Lung (tissue), 12 donors: ENCODE measurements around the gene PEX11G. TPM values are rescaled to one million over a fixed set of nuclear protein-coding genes. Genes with fewer than 3 reads are reported as not detected.

ENCODE experiments used
- ATAC-seq: fragments of 200-7000 bp; cut with Tn5 transposase; one replicate; pipeline ENCODE4 v1.9.1; 2020; ENCODE audit warnings: moderate number of reproducible peaks; ENCODE audit not compliant: insufficient read depth, low FRiP score
- DNase-seq, 3 donors: peaks; one replicate each; pipeline ENCODE4 v3.0.0-alpha.2; 2013 to 2017
- H3K27ac ChIP-seq, 2 donors: one replicate each; pipeline ENCODE4 v1.5.1; 2013; ENCODE audit warnings: mild to moderate bottlenecking in 2 of 2, moderate library complexity in 2 of 2, control low read depth in 1 of 2, inconsistent platforms in 1 of 2, low read depth in 1 of 2, low read length in 1 of 2
- H3K27me3 ChIP-seq, 3 donors: one replicate each; pipeline ENCODE4 v1.5.1; 2013; ENCODE audit warnings: low read length in 2 of 3; ENCODE audit not compliant: control insufficient read depth in 3 of 3, insufficient read depth in 3 of 3
- H3K36me3 ChIP-seq, 4 donors: one replicate each; pipeline ENCODE4 v1.5.1; 2013; ENCODE audit warnings: low read length in 4 of 4, mild to moderate bottlenecking in 1 of 4, moderate library complexity in 1 of 4; ENCODE audit not compliant: control insufficient read depth in 4 of 4, insufficient read depth in 4 of 4
- H3K4me1 ChIP-seq, 5 donors: one replicate each; pipeline ENCODE4 v1.5.1; 2013; ENCODE audit warnings: low read length in 5 of 5, mild to moderate bottlenecking in 2 of 5, moderate library complexity in 1 of 5; ENCODE audit not compliant: control insufficient read depth in 5 of 5, insufficient read depth in 5 of 5
- H3K4me3 ChIP-seq: one replicate; pipeline ENCODE4 v1.5.1; 2013; ENCODE audit warnings: mild to moderate bottlenecking, control low read depth, moderate library complexity
- H3K9ac ChIP-seq, 2 donors: one replicate each; pipeline ENCODE4 v1.5.1; 2013; ENCODE audit warnings: low read length in 2 of 2, control low read depth in 1 of 2; ENCODE audit not compliant: insufficient read depth in 1 of 2
- H3K9me3 ChIP-seq, 4 donors: one replicate each; pipeline ENCODE4 v1.5.1; 2013; ENCODE audit warnings: low read length in 3 of 4, mild to moderate bottlenecking in 1 of 4, moderate library complexity in 1 of 4; ENCODE audit not compliant: control insufficient read depth in 4 of 4, insufficient read depth in 3 of 4
- WGBS, 2 donors: extraction: QIAGEN DNeasy Blood & Tissue Kit; methylation state at CpG; one replicate each; pipeline ENCODE4 v1.1.7; 2013; 5-methylcytosine and 5-hydroxymethylcytosine counted together
- polyA plus RNA-seq, 2 donors: library from polyadenylated mRNA; stranded (reverse); fragments of 200-250 nt; gene quantifications; one replicate each; pipeline ENCODE4 v1.2.1, GENCODE V29; 2013
- total RNA-seq, 2 donors: library from RNA; depleted of rRNA in 1 of 2; stranded (reverse); fragments of >200 nt in 1 of 2; gene quantifications; one replicate each; pipeline ENCODE4 v1.2.1, GENCODE V29; 2014 to 2021
- TF ChIP-seq, protein P1 (sequence below): IDR thresholded peaks from 2 replicates; pipeline ENCODE4 v1.5.1; 2012; ENCODE audit warnings: mild to moderate bottlenecking; ENCODE audit errors: control extremely low read depth, extremely low read depth
- donor health status: control.
- donor health status: control.
- donor health status: Bipolar disorder and iron deficiency.
- donor health status: healthy.
- donor health status: DM: yes; HTN: yes; CAD: no.

Gene PEX11G
- total and polyA plus RNA-seq, 4 donors = 4.1 to 11.1 (median 7.5) TPM

DNA sequence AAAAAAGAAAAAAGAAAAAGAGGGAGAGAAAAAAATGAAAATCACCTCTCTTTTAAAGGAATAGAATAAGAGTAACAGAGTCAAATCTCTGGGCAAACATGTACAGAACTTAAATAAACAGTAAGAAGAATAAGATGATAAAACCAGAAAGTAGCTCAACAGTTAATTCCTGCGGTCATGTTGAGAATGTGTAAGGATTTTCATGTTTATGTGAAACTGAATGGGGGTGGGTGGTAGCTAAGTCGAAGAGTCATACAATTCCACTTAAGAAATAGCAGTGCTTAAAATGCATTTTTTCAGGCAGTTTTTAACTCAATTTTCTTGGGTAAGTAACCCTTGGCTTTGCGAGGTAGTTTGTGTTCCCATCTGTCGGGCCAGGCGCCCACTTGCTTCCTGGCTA lies 60.9 kb downstream of the PEX11G start:
- peaks cover 0 to 3% (median 0%) of the 10 kb centered on the region in 4 donors for H3K36me3 ChIP-seq
- H3K27ac ChIP-seq = peak overlapping the region in 1 of 2 donors; percentile 61

DNA sequence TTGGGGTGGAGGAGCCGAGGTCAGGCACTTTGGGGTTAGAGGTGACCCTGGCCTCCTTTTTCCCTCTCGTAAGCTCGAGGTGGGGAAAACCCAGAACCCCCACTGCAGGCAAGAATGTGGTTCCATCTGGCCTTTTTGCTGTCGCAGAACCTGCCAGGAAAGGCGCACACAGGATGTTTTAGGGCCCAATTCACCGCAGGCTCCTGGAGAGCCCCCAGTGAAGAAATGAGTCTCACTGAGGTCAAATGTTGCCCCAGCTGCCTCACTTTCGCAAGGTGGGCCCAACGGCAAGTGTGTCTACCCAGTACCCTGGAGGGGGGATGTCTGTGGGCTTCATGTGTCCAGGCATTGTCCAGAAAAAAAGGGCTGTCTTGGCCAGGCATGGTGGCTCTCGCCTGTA lies 61.8 kb downstream of the PEX11G start:
- no peak for DNase-seq
- no peak overlapping the region for H3K4me3 ChIP-seq
- no peak overlapping the region for H3K9ac ChIP-seq
- no peaks in the 10 kb centered on the region for H3K27me3 ChIP-seq
- H3K4me1 ChIP-seq = peaks cover 0 to 4% (median 0%) of the 10 kb centered on the region in 5 donors
- TF ChIP-seq, protein P1, sequence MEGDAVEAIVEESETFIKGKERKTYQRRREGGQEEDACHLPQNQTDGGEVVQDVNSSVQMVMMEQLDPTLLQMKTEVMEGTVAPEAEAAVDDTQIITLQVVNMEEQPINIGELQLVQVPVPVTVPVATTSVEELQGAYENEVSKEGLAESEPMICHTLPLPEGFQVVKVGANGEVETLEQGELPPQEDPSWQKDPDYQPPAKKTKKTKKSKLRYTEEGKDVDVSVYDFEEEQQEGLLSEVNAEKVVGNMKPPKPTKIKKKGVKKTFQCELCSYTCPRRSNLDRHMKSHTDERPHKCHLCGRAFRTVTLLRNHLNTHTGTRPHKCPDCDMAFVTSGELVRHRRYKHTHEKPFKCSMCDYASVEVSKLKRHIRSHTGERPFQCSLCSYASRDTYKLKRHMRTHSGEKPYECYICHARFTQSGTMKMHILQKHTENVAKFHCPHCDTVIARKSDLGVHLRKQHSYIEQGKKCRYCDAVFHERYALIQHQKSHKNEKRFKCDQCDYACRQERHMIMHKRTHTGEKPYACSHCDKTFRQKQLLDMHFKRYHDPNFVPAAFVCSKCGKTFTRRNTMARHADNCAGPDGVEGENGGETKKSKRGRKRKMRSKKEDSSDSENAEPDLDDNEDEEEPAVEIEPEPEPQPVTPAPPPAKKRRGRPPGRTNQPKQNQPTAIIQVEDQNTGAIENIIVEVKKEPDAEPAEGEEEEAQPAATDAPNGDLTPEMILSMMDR = no peak
- no peaks in the 10 kb centered on the region for H3K9me3 ChIP-seq
- peaks cover 0 to 5% (median 0%) of the 10 kb centered on the region in 4 donors for H3K36me3 ChIP-seq
- H3K27ac ChIP-seq = peak overlapping the region in 1 of 2 donors; percentile 76
- 79 to 82% methylated on average over 9 of the region's 9 CpGs for WGBS, 2 donors
- ATAC-seq = no peak

More for the DNA sequence above, 60.9 kb downstream of the PEX11G start:
- 65 to 76% methylated on average over 5 of the region's 5 CpGs for WGBS, 2 donors
- no peaks in the 10 kb centered on the region for H3K27me3 ChIP-seq
- peaks cover 0 to 4% (median 0%) of the 10 kb centered on the region in 5 donors for H3K4me1 ChIP-seq
- DNase-seq = peak in 1 of 3 donors; percentile 39
- no peaks in the 10 kb centered on the region for H3K9me3 ChIP-seq
- TF ChIP-seq, protein P1 = no peak
- no peak overlapping the region for H3K9ac ChIP-seq
- ATAC-seq = no peak
- H3K4me3 ChIP-seq = no peak overlapping the region

Other genes starting within 250 kb of the PEX11G start
- gene INSR, start 194.6 kb downstream of the PEX11G start, total RNA-seq = 10 to 100 TPM; 31.9 to 64.6 TPM
- 1 to 10 TPM; 5.8 to 9.8 TPM for gene INSR, start 194.6 kb downstream of the PEX11G start, polyA plus RNA-seq
- 10 to 100 TPM; 39.9 to 55.6 TPM for gene ARHGEF18, start 140.1 kb downstream of the PEX11G start, total RNA-seq
- gene ARHGEF18, start 140.1 kb downstream of the PEX11G start, polyA plus RNA-seq = 10 to 100 TPM; 22.8 to 31.0 TPM
- gene ZNF358, start 27.1 kb upstream of the PEX11G start, total RNA-seq = 10 to 100 TPM; 25.2 to 44.1 TPM
- 10 to 100 TPM; 24.2 to 71.8 TPM for gene ZNF358, start 27.1 kb upstream of the PEX11G start, polyA plus RNA-seq
- gene MCOLN1, start 33.6 kb upstream of the PEX11G start, total RNA-seq = 10 to 100 TPM; 11.6 to 65.3 TPM
- gene MCOLN1, start 33.6 kb upstream of the PEX11G start, polyA plus RNA-seq = 10 to 100 TPM; 54.4 to 68.1 TPM
- gene PNPLA6, start 46.7 kb upstream of the PEX11G start, total RNA-seq = 100 to 1,000 TPM in 1 of 2 donors, 10 to 100 TPM in 1; 41.8 to 267 TPM
- 100 to 1,000 TPM in 1 of 2 donors, 10 to 100 TPM in 1; 89.9 to 154 TPM for gene PNPLA6, start 46.7 kb upstream of the PEX11G start, polyA plus RNA-seq
- gene CAMSAP3, start 106.8 kb upstream of the PEX11G start, total RNA-seq = 10 to 100 TPM; 18.3 to 30.4 TPM
- gene CAMSAP3, start 106.8 kb upstream of the PEX11G start, polyA plus RNA-seq = 10 to 100 TPM in 1 of 2 donors, 1 to 10 TPM in 1; 9.2 to 20.0 TPM
- 10 to 100 TPM; 37.2 to 41.4 TPM for gene XAB2, start 140.5 kb upstream of the PEX11G start, total RNA-seq
- 10 to 100 TPM; 34.1 to 48.3 TPM for gene XAB2, start 140.5 kb upstream of the PEX11G start, polyA plus RNA-seq
- gene PET100, start 140.8 kb upstream of the PEX11G start, total RNA-seq = 100 to 1,000 TPM in 1 of 2 donors, 10 to 100 TPM in 1; 26.9 to 116 TPM
- 100 to 1,000 TPM in 1 of 2 donors, 10 to 100 TPM in 1; 60.5 to 383 TPM for gene PET100, start 140.8 kb upstream of the PEX11G start, polyA plus RNA-seq
- 1 to 10 TPM in 1 of 2 donors, under 1 TPM in 1; 0.60 to 2.1 TPM for gene PCP2, start 144.7 kb upstream of the PEX11G start, total RNA-seq
- 1 to 10 TPM; 1.8 to 4.4 TPM for gene PCP2, start 144.7 kb upstream of the PEX11G start, polyA plus RNA-seq
- 100 to 1,000 TPM in 1 of 2 donors, 10 to 100 TPM in 1; 80.3 to 248 TPM for gene STXBP2, start 148.1 kb upstream of the PEX11G start, total RNA-seq
- 100 to 1,000 TPM; 142 to 455 TPM for gene STXBP2, start 148.1 kb upstream of the PEX11G start, polyA plus RNA-seq
- gene RETN, start 180.0 kb upstream of the PEX11G start, total RNA-seq = 10 to 100 TPM in 1 of 2 donors, 1 to 10 TPM in 1; 2.9 to 42.6 TPM
- 1,000 to 10,000 TPM in 1 of 2 donors, 10 to 100 TPM in 1; 73.9 to 1,168 TPM for gene RETN, start 180.0 kb upstream of the PEX11G start, polyA plus RNA-seq
- 10 to 100 TPM in 1 of 2 donors, 1 to 10 TPM in 1; 2.5 to 68.4 TPM for gene MCEMP1, start 188.1 kb upstream of the PEX11G start, total RNA-seq
- gene MCEMP1, start 188.1 kb upstream of the PEX11G start, polyA plus RNA-seq = 100 to 1,000 TPM in 1 of 2 donors, 10 to 100 TPM in 1; 31.9 to 298 TPM
- 100 to 1,000 TPM in 1 of 2 donors, 10 to 100 TPM in 1; 29.8 to 108 TPM for gene TRAPPC5, start 191.8 kb upstream of the PEX11G start, total RNA-seq
- gene TRAPPC5, start 191.8 kb upstream of the PEX11G start, polyA plus RNA-seq = 100 to 1,000 TPM; 142 to 224 TPM
- gene FCER2, start 213.1 kb upstream of the PEX11G start, total RNA-seq = under 1 TPM; 0.37 to 0.43 TPM
- 1 to 10 TPM in 1 of 2 donors, under 1 TPM in 1; 0.47 to 1.2 TPM for gene FCER2, start 213.1 kb upstream of the PEX11G start, polyA plus RNA-seq
- gene CLEC4G, start 243.1 kb upstream of the PEX11G start, total RNA-seq = under 1 TPM in 1 of 2 donors, not detected in 1; 0.43 TPM
- gene CLEC4G, start 243.1 kb upstream of the PEX11G start, polyA plus RNA-seq = under 1 TPM; 0.31 to 0.96 TPM